IMR-90 (cell line): ENCODE data around the gene COL6A3. TPM values are rescaled to one million over a fixed set of nuclear protein-coding genes. Genes with fewer than 3 reads are reported as not detected.

Experiments
- ATAC-seq: fragments of 200-7000 bp; cut with Tn5 transposase; 2 replicates; pipeline ENCODE4 v1.9.1; 2020; ENCODE audit warnings: low read depth, mild to moderate bottlenecking, moderate library complexity
- BruUV-seq: library from RNA; stranded (reverse); fragments of 400-500 nt; replicated peaks from 2 replicates; lab custom pipeline; 2021; lab: Mats Ljungman, UMichigan
- CTCF ChIA-PET: fragments of 300-600 bp; formaldehyde crosslinking; extraction: SDS; loops from one replicate; lab custom pipeline; 2021; ENCODE audit warnings: antibody characterized with exemption; lab: Yijun Ruan, JAX
- POLR2A ChIA-PET: fragments of 300-600 bp; sonication (Branson Sonifier 250); formaldehyde crosslinking; loops from one replicate; lab custom pipeline; 2022; ENCODE audit warnings: antibody characterized with exemption; ENCODE audit not compliant: unreplicated experiment; lab: Charles Lee
- DNase-seq: peaks from one replicate; pipeline ENCODE4 v3.0.0; 2013
- H2AFZ ChIP-seq: replicated peaks from 2 replicates; pipeline ENCODE3; 2013; ENCODE audit warnings: low read length, mild to moderate bottlenecking; ENCODE audit not compliant: poor library complexity
- H2AK5ac ChIP-seq: 2 replicates; pipeline ENCODE4 v1.6.1; 2013; ENCODE audit warnings: low read depth, low read length, inconsistent platforms
- H2AK9ac ChIP-seq: replicated peaks from 2 replicates; pipeline ENCODE3; 2013; ENCODE audit warnings: mild to moderate bottlenecking, low read depth, low read length, moderate library complexity; ENCODE audit not compliant: poor library complexity
- H2BK120ac ChIP-seq: 2 replicates; pipeline ENCODE4 v1.6.1; 2013; ENCODE audit warnings: low read depth, low read length, inconsistent platforms
- H2BK15ac ChIP-seq: 3 replicates; pipeline ENCODE4 v1.6.1; 2013; ENCODE audit warnings: low read depth, low read length, inconsistent platforms
- H2BK20ac ChIP-seq: 2 replicates; pipeline ENCODE4 v1.6.1; 2013; ENCODE audit warnings: low read depth, mild to moderate bottlenecking, inconsistent platforms, low read length, moderate library complexity
- H2BK5ac ChIP-seq: 2 replicates; pipeline ENCODE4 v1.6.1; 2013; ENCODE audit warnings: mild to moderate bottlenecking, low read depth, low read length, inconsistent platforms; ENCODE audit not compliant: poor library complexity, severe bottlenecking
- H3K14ac ChIP-seq: replicated peaks from 2 replicates; pipeline ENCODE4 v1.6.1; 2013; ENCODE audit warnings: low read depth, low read length, inconsistent platforms
- H3K18ac ChIP-seq: 2 replicates; pipeline ENCODE4 v1.6.1; 2013; ENCODE audit warnings: low read depth, low read length, control low read depth
- H3K23ac ChIP-seq: 2 replicates; pipeline ENCODE4 v1.6.1; 2013; ENCODE audit warnings: low read depth, low read length, inconsistent platforms
- H3K27ac ChIP-seq: 2 replicates; pipeline ENCODE4 v1.5.1; 2013; ENCODE audit warnings: mild to moderate bottlenecking, control low read depth, low read length; ENCODE audit not compliant: insufficient read depth
- H3K27me3 ChIP-seq: 2 replicates; pipeline ENCODE4 v1.6.1; 2013; ENCODE audit warnings: low read length; ENCODE audit not compliant: control insufficient read depth, insufficient read depth
- H3K36me3 ChIP-seq: 2 replicates; pipeline ENCODE4 v1.6.1; 2013; ENCODE audit warnings: low read length, mixed read lengths; ENCODE audit not compliant: control insufficient read depth, insufficient read depth
- H3K4ac ChIP-seq: 2 replicates; pipeline ENCODE4 v1.6.1; 2013; ENCODE audit warnings: low read depth, low read length, inconsistent platforms
- H3K4me1 ChIP-seq: 2 replicates; pipeline ENCODE4 v1.6.1; 2013; ENCODE audit warnings: low read length, mixed read lengths; ENCODE audit not compliant: control insufficient read depth, insufficient read depth
- H3K4me2 ChIP-seq: 2 replicates; pipeline ENCODE4 v1.6.1; 2013; ENCODE audit warnings: low read depth, mild to moderate bottlenecking, control low read depth, low read length, moderate library complexity
- H3K4me3 ChIP-seq: 2 replicates; pipeline ENCODE4 v1.5.1; 2013; ENCODE audit warnings: low read depth, mild to moderate bottlenecking, control low read depth, low read length, moderate library complexity; ENCODE audit not compliant: insufficient read depth
- H3K56ac ChIP-seq: 2 replicates; pipeline ENCODE4 v1.6.1; 2013; ENCODE audit warnings: low read length, inconsistent platforms; ENCODE audit not compliant: insufficient read depth; ENCODE audit errors: extremely low read depth
- H3K79me1 ChIP-seq, 2 experiments: 2 replicates each; pipeline ENCODE4 v1.6.1; 2013; ENCODE audit warnings: low read length in 2 of 2, inconsistent platforms in 1 of 2, low read depth in 1 of 2
- H3K9ac ChIP-seq: 2 replicates; pipeline ENCODE4 v1.6.1; 2013; ENCODE audit warnings: low read depth, low read length, control low read depth
- H3K9me1 ChIP-seq: 2 replicates; pipeline ENCODE4 v1.6.1; 2013; ENCODE audit warnings: low read length, inconsistent platforms; ENCODE audit not compliant: insufficient read depth
- H3K9me3 ChIP-seq: 2 replicates; pipeline ENCODE4 v1.6.1; 2013; ENCODE audit warnings: low read length; ENCODE audit not compliant: control insufficient read depth, insufficient read depth
- H4K20me1 ChIP-seq: 2 replicates; pipeline ENCODE4 v1.6.1; 2013; ENCODE audit warnings: low read length, inconsistent platforms; ENCODE audit not compliant: insufficient read depth
- H4K5ac ChIP-seq: 2 replicates; pipeline ENCODE4 v1.6.1; 2013; ENCODE audit warnings: mild to moderate bottlenecking, low read depth, low read length, control low read depth
- H4K8ac ChIP-seq, 2 experiments: 2 replicates each; pipeline ENCODE4 v1.6.1; 2013; ENCODE audit warnings: low read depth in 2 of 2, low read length in 2 of 2, control low read depth in 1 of 2, inconsistent platforms in 1 of 2
- H4K91ac ChIP-seq: 2 replicates; pipeline ENCODE4 v1.6.1; 2013; ENCODE audit warnings: low read depth, low read length, inconsistent platforms; ENCODE audit not compliant: insufficient read depth
- BHLHE40 ChIP-seq: fragments of 150-350 bp; IDR thresholded peaks from 2 replicates; pipeline ENCODE4 v1.6.1; 2016; ENCODE audit warnings: mild to moderate bottlenecking, low read depth, low read length
- CHD1 ChIP-seq: IDR thresholded peaks from 2 replicates; pipeline ENCODE4 v1.6.1; 2012; ENCODE audit warnings: low read depth, low read length, improper control_type of control experiment
- CTCF ChIP-seq: conservative IDR thresholded peaks from 2 replicates; pipeline ENCODE4 v1.5.1; 2012; ENCODE audit warnings: mild to moderate bottlenecking, low read depth, low read length, improper control_type of control experiment
- ELK1 ChIP-seq: fragments of 150-350 bp; IDR thresholded peaks from 2 replicates; pipeline ENCODE4 v1.6.1; 2016; ENCODE audit warnings: low read depth, mild to moderate bottlenecking, low read length, moderate library complexity, borderline replicate concordance
- FOS ChIP-seq: fragments of 150-350 bp; IDR thresholded peaks from 2 replicates; pipeline ENCODE4 v1.6.1; 2016; ENCODE audit warnings: low read depth, low read length
- MXI1 ChIP-seq: IDR thresholded peaks from 2 replicates; pipeline ENCODE4 v1.6.1; 2012; ENCODE audit warnings: low read depth, mild to moderate bottlenecking, low read length, moderate library complexity, borderline replicate concordance
- NFE2L2 ChIP-seq: fragments of 150-350 bp; IDR thresholded peaks from 2 replicates; pipeline ENCODE4 v1.6.1; 2016; ENCODE audit warnings: low read depth, mild to moderate bottlenecking, low read length
- POLR2A ChIP-seq: IDR thresholded peaks from 2 replicates; pipeline ENCODE4 v1.6.1; 2012; ENCODE audit warnings: mild to moderate bottlenecking, low read depth, low read length
- RAD21 ChIP-seq: IDR thresholded peaks from 2 replicates; pipeline ENCODE4 v1.6.1; 2012; ENCODE audit warnings: low read length, improper control_type of control experiment
- RFX5 ChIP-seq: IDR thresholded peaks from 2 replicates; pipeline ENCODE4 v1.8.0; 2012; ENCODE audit warnings: low read depth, mild to moderate bottlenecking, low read length, moderate library complexity
- SMC3 ChIP-seq: fragments of 150-350 bp; IDR thresholded peaks from 2 replicates; pipeline ENCODE4 v1.6.1; 2016; ENCODE audit warnings: low read depth, mild to moderate bottlenecking, antibody characterized with exemption, low read length, moderate library complexity
- USF2 ChIP-seq: fragments of 150-350 bp; IDR thresholded peaks from 2 replicates; pipeline ENCODE4 v1.6.1; 2017; ENCODE audit warnings: mild to moderate bottlenecking, antibody characterized with exemption, low read length, low read depth
- WGBS, 2 experiments: methylation state at CpG; one replicate each; pipeline versions ENCODE4 v1.1.5 to v1.1.7; 2013; ENCODE audit warnings: missing lambda C conversion rate in 2 of 2; ENCODE audit not compliant: insufficient read length in 1 of 2; ENCODE audit errors: extremely low coverage in 2 of 2; 5-methylcytosine and 5-hydroxymethylcytosine counted together
- dilution Hi-C: fragments of 300-500 bp; cut with HindIII; formaldehyde crosslinking; loops from one replicate; pipeline ENCODE4 v1.14.3; 2018; ENCODE audit warnings: low sequenced_read_pairs; ENCODE audit not compliant: unreplicated experiment
- in situ Hi-C: fragments of 300-500 bp; cut with MboI; formaldehyde crosslinking; loops from 3 replicates; pipeline ENCODE4 v1.14.3; 2019; ENCODE audit warnings: low sequenced_read_pairs, inconsistent platforms, mixed read lengths
- intact Hi-C: fragments of 100-400 bp; cut with micrococcal nuclease; formaldehyde crosslinking; loops from 2 replicates; pipeline ENCODE4 v1.10.0; 2022
- polyA plus RNA-seq, 3 experiments: library from polyadenylated mRNA; depleted of rRNA; stranded (reverse); fragments of >200 nt; gene quantifications; 2 replicates each; pipeline ENCODE4 v1.2.3, GENCODE V29; 2012; ENCODE audit warnings: low replicate concordance in 1 of 3
- total RNA-seq: library from RNA; depleted of rRNA; stranded (reverse); fragments of >200 nt; gene quantifications from 2 replicates; pipeline ENCODE4 v1.2.3, GENCODE V29; 2012

The COL6A3 gene
- total and polyA plus RNA-seq, 2 of the 4 experiments (the other 2 are of a cell fraction) = 964 to 1,855 TPM

- Histone ChIP-seq H3K23ac (peak overlapping the region; percentile 11), H3K4me3 (no peak overlapping the region), H2BK20ac (peak overlapping the region; percentile 96), H3K9ac (no peak overlapping the region), H3K79me1 (peaks cover 5 to 33% of the 10 kb centered on the region in 2 experiments; a peak in 3 of 4 replicates), H4K20me1 (no peaks in the 10 kb centered on the region), H4K5ac (peak overlapping the region; percentile 83), H2BK120ac (peak overlapping the region; percentile 93), H3K14ac (peak overlapping the region; percentile 92), H4K8ac (peak overlapping the region; percentile 84 to 85), H3K27me3 (no peaks in the 10 kb centered on the region), H2AFZ (no peak overlapping the region), H3K9me3 (peaks cover 4% of the 10 kb centered on the region; the same call in 1 of the 2 replicates), H2BK15ac (peak overlapping the region; percentile 84; the same call in 2 of the 3 replicates), H3K4me2 (no peak overlapping the region), H3K18ac (peak overlapping the region; percentile 97), H2AK5ac (peak overlapping the region; percentile 87), H3K4me1 (peaks cover 27% of the 10 kb centered on the region), H3K27ac (peak overlapping the region; percentile 18; the same call in 1 of the 2 replicates), H2BK5ac (peak overlapping the region; percentile 73), H3K4ac (peak overlapping the region; percentile 88), H3K56ac (no peak overlapping the region), H2AK9ac (peak overlapping the region; percentile 18), H4K91ac (peak overlapping the region; percentile 94), H3K36me3 (no peaks in the 10 kb centered on the region), H3K9me1 (peaks cover 40% of the 10 kb centered on the region)
- dilution Hi-C loops (no loop called here), intact Hi-C loops (no loop called here), in situ Hi-C loops (no loop called here)
- peak; percentile 26 for DNase-seq
- ChIA-PET POLR2A (no interaction called here), CTCF (no interaction called here)
- TF ChIP-seq POLR2A = no peak
- no peak for TF ChIP-seq MXI1
- TF ChIP-seq CTCF = no peak
- no peak for TF ChIP-seq FOS
- TF ChIP-seq ELK1 = no peak
- no peak for TF ChIP-seq CHD1
- no peak for TF ChIP-seq BHLHE40
- TF ChIP-seq RFX5 = no peak
- TF ChIP-seq NFE2L2 = no peak
- no peak for TF ChIP-seq RAD21
- no peak for TF ChIP-seq SMC3
- TF ChIP-seq USF2 = no peak
- 92% methylated on average over 2 of the region's 6 CpGs; no CpG with 5 or more reads in 1 of the 2 experiments for WGBS, 2 experiments
- no peak for ATAC-seq
- no TSS peak for BruUV-seq
These were observed 116.4 kb downstream of the COL6A3 start for GRCh38 chr2:237297421-237298150.
